Measurements from ENCODE around the gene RUNX1.

RUNX1 gene

GRCh38 chr21:34788879-34789278 lies 260.2 kb downstream of the RUNX1 start:
- TF ChIP-seq MAX (IDR thresholded peaks at IDR 0.05; ENCODE audit: low read depth, low read length) (no peak), CTCF (IDR thresholded peaks at IDR 0.05; ENCODE audit: low read depth, low read length) (no peak), POLR2A (IDR thresholded peaks at IDR 0.05; ENCODE audit: extremely low read depth, insufficient read length) (no peak), MYC (IDR thresholded peaks at IDR 0.05; ENCODE audit: low read depth, low read length) (no peak)
- DNase-seq (ENCODE audit: low read depth), result no peak
- no peak overlapping the region for H3K4me3 ChIP-seq (ENCODE audit: low read depth, low read length)

- no peak for DNase-seq (ENCODE audit: low read depth)
- H3K4me3 ChIP-seq (ENCODE audit: low read depth, low read length), result no peak overlapping the region
- no peak for TF ChIP-seq CTCF (IDR thresholded peaks at IDR 0.05; ENCODE audit: low read depth, low read length)
- TF ChIP-seq MAX (IDR thresholded peaks at IDR 0.05; ENCODE audit: low read depth, low read length), result no peak
- TF ChIP-seq MYC (IDR thresholded peaks at IDR 0.05; ENCODE audit: low read depth, low read length), result no peak
- no peak for TF ChIP-seq POLR2A (IDR thresholded peaks at IDR 0.05; ENCODE audit: extremely low read depth, insufficient read length)
Measured at GRCh38 chr21:34783815-34784214, 265.3 kb downstream of the RUNX1 start.

DNA sequence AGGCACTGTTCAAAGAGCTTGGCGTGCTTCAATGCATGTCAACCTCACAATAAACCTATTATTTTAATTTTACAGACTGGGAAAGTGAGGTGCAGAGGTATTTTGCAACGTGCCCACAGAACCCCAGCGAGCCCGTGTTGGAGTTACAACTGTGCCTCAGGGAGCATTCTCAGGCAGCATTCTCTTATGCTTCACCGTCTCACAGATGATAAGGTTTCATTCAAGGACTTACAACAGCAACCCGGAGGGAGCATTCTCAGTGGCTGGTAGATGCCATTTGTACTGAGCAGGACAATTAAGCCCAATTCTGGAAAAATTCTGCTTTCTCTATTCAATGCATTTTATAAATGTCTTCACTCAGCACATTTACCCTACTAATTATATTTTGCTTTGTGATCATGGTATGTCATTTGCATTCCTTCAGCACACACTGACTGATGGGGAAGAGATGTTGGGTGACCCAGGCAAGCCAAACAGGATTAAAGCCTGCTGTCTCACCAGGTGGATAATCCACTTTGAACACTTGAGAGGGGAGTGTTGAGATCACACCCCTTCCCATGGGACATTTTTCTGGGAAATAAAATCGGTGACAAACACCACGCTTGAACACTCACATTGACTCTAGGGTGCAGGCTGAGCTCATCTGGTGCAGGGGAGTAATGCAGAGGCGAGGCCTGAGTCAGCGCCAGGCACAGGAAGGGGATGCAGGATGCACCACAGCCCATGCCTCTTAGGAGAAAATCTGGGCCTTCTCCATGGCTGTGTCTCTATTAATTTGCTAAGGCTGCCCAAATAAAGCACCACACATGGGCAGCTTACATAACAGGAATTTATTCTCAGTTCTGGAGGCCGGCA lies 266.4 kb downstream of the RUNX1 start:
- DNase-seq (ENCODE audit: low read depth), result no peak
- TF ChIP-seq POLR2A (IDR thresholded peaks at IDR 0.05; ENCODE audit: extremely low read depth, insufficient read length) (no peak), CTCF (IDR thresholded peaks at IDR 0.05; ENCODE audit: low read depth, low read length) (no peak), MAX (IDR thresholded peaks at IDR 0.05; ENCODE audit: low read depth, low read length) (no peak), MYC (IDR thresholded peaks at IDR 0.05; ENCODE audit: low read depth, low read length) (no peak)
- no peak overlapping the region for H3K4me3 ChIP-seq (ENCODE audit: low read depth, low read length)

GRCh38 chr21:34781526-34781925 lies 267.6 kb downstream of the RUNX1 start:
- H3K4me3 ChIP-seq (ENCODE audit: low read depth, low read length), result no peak overlapping the region
- DNase-seq (ENCODE audit: low read depth), result no peak
- TF ChIP-seq MYC (IDR thresholded peaks at IDR 0.05; ENCODE audit: low read depth, low read length) (no peak), CTCF (IDR thresholded peaks at IDR 0.05; ENCODE audit: low read depth, low read length) (no peak), POLR2A (IDR thresholded peaks at IDR 0.05; ENCODE audit: extremely low read depth, insufficient read length) (no peak), MAX (IDR thresholded peaks at IDR 0.05; ENCODE audit: low read depth, low read length) (no peak)

DNA sequence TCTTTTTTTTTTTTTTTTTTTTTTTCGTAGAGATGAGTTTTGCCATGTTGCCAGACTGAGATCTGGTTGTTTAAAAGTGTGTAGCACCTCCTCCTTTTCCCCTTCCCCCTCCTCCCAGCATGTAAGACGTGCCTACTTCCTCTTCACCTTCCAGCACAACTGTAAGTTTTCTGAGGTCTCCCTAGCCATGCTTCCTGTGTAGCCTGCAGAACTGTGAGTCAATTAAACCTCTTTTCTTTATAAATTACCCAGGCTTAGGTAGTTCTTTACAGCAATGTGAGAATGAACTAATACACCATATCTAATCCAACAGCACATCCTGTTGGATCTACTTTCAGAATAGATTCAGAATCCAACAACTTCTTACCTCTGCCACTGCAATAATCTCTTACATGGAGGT lies 269.2 kb downstream of the RUNX1 start:
- peak; percentile 34 for DNase-seq (ENCODE audit: low read depth)
- no peak overlapping the region for H3K4me3 ChIP-seq (ENCODE audit: low read depth, low read length)
- TF ChIP-seq MAX (IDR thresholded peaks at IDR 0.05; ENCODE audit: low read depth, low read length), result no peak
- TF ChIP-seq POLR2A (IDR thresholded peaks at IDR 0.05; ENCODE audit: extremely low read depth, insufficient read length), result no peak
- no peak for TF ChIP-seq CTCF (IDR thresholded peaks at IDR 0.05; ENCODE audit: low read depth, low read length)
- no peak for TF ChIP-seq MYC (IDR thresholded peaks at IDR 0.05; ENCODE audit: low read depth, low read length)
